ENCODE results near the gene LY6G6F. TPM values are rescaled to one million over a fixed set of nuclear protein-coding genes. Genes with fewer than 3 reads are reported as not detected.

The LY6G6F gene
- total and polyA plus RNA-seq, 2 of the 13 experiments (the other 11 are each of a cell fraction or from before 2014, with no cell fraction given): not detected

- no peak for TF ChIP-seq ETV6 (CRISPR knock-in tag; conservative IDR thresholded peaks at IDR 0.05)
- TF ChIP-seq ATM (IDR thresholded peaks at IDR 0.05; ENCODE audit: borderline replicate concordance): no peak
- no peak for TF ChIP-seq REPIN1 (CRISPR knock-in tag; IDR thresholded peaks at IDR 0.05; ENCODE audit: borderline replicate concordance, low read depth)
- TF ChIP-seq ZUFSP (CRISPR knock-in tag; IDR thresholded peaks at IDR 0.05; ENCODE audit: borderline replicate concordance): no peak
- TF ChIP-seq PCBP1 (IDR thresholded peaks at IDR 0.05; ENCODE audit: borderline replicate concordance, low read depth, low read length): 0 out of 2 replicates have a peak, but pooled peaks have one; percentile 31
- no peak for TF ChIP-seq ISX (CRISPR knock-in tag; conservative IDR thresholded peaks at IDR 0.05)
- no peak for TF ChIP-seq THRA (CRISPR knock-in tag; IDR thresholded peaks at IDR 0.05; ENCODE audit: borderline replicate concordance)
- TF ChIP-seq ZNF782 (CRISPR knock-in tag; IDR thresholded peaks at IDR 0.05; ENCODE audit: borderline replicate concordance): peak; percentile 16; the same call in 1 of the 2 replicates
- no peak for TF ChIP-seq RNF2 (conservative IDR thresholded peaks at IDR 0.05; ENCODE audit: low read depth)
- TF ChIP-seq ZNF556 (CRISPR knock-in tag; IDR thresholded peaks at IDR 0.05; ENCODE audit: borderline replicate concordance): no peak
- no peak for TF ChIP-seq LBX2 (CRISPR knock-in tag; IDR thresholded peaks at IDR 0.05; ENCODE audit: borderline replicate concordance)
- peak; percentile 14; the same call in 1 of the 2 replicates for TF ChIP-seq ZBTB38 (CRISPR knock-in tag; IDR thresholded peaks at IDR 0.05)
- TF ChIP-seq BCL3 (CRISPR knock-in tag; IDR thresholded peaks at IDR 0.05): no peak
- TF ChIP-seq ZNF761 (CRISPR knock-in tag; conservative IDR thresholded peaks at IDR 0.05): no peak
- 0 out of 2 replicates have a peak, but pooled peaks have one; percentile 7 for TF ChIP-seq ZFP91 (CRISPR knock-in tag; IDR thresholded peaks at IDR 0.05; ENCODE audit: borderline replicate concordance)
- TF ChIP-seq HOXD1 (CRISPR knock-in tag; IDR thresholded peaks at IDR 0.05): no peak
- no peak for TF ChIP-seq EHMT2 (IDR thresholded peaks at IDR 0.05; ENCODE audit: borderline replicate concordance, low read depth, low read length)
- TF ChIP-seq AGO2 (optimal IDR thresholded peaks at IDR 0.05; ENCODE audit: low read depth, low read length): peak; percentile 40
Observed at GRCh38 chr6:31681135-31681671, 25.5 kb upstream of the LY6G6F start (continued).
